Large intestine (tissue), 3 donors: ENCODE measurements around the gene PSTPIP2. TPM values are rescaled to one million over a fixed set of nuclear protein-coding genes. Genes with fewer than 3 reads are reported as not detected.
A peak's percentile ranks its signal among the peaks of the same experiment; 100 is the strongest.
"Not testable (repeated sequence)": the region's sequence is repeated elsewhere in the genome, so short reads cannot be mapped to it uniquely, and the experiment has no call there.

ENCODE experiments used
- DNase-seq, 2 donors: peaks; one replicate each; pipeline versions ENCODE4 v3.0.0 to v3.0.0-alpha.2; 2013
- H3K27ac ChIP-seq: one replicate; pipeline ENCODE4 v1.5.1; 2013; ENCODE audit warnings: low read length
- H3K27me3 ChIP-seq: 2 replicates; pipeline ENCODE4 v1.6.1; 2013; ENCODE audit warnings: low read length; ENCODE audit not compliant: control insufficient read depth, insufficient read depth
- H3K36me3 ChIP-seq: 2 replicates; pipeline ENCODE4 v1.6.1; 2013; ENCODE audit warnings: low read length; ENCODE audit not compliant: control insufficient read depth, insufficient read depth
- H3K4me1 ChIP-seq: one replicate; pipeline ENCODE4 v1.6.1; 2013; ENCODE audit warnings: low read length; ENCODE audit not compliant: control insufficient read depth, insufficient read depth
- H3K4me3 ChIP-seq: one replicate; pipeline ENCODE4 v1.5.1; 2013; ENCODE audit warnings: low read length
- H3K9me3 ChIP-seq: one replicate; pipeline ENCODE4 v1.6.1; 2013; ENCODE audit warnings: mild to moderate bottlenecking, low read depth, low read length, moderate library complexity; ENCODE audit not compliant: control insufficient read depth
- WGBS: methylation state at CpG from one replicate; pipeline ENCODE4 v1.1.5; 2013; ENCODE audit warnings: low lambda C conversion rate; ENCODE audit not compliant: insufficient coverage; 5-methylcytosine and 5-hydroxymethylcytosine counted together
- polyA plus RNA-seq: library from polyadenylated mRNA; unstranded; fragments of 120-200 nt; gene quantifications from one replicate; pipeline ENCODE4 v1.2.1, GENCODE V29; 2013

Gene PSTPIP2
- polyA plus RNA-seq, 1 donor, result 11.5 TPM

DNA sequence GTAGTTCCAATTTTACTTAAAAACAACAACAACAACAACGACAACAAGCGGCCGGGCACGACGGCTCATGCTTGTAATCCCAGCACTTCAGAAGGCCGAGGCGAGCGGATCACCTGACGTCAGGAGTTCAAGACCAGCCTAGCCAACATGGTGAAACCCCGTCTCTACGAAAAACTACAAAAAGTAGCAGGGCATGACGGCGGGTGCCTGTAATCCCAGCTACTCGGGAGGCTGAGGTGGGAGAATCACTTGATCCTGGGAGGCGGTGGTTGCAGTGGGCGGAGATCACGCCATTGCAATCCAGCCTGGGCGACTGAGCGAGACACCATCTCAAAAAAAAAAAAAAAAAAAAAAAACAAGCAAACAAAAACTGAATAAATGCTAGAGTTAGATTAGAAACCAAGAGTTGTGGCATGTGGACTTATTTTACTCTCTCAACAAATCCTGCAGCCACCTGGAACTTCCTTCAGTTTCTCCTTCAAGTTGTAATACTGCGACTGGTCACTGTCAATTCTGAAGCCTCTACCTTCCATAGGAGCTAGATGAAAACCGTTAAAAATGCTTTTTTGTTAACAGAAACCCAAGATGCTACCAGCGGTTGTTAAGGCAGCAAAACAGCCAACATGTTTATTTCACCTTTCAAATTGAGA lies 24.7 kb upstream of the PSTPIP2 start:
- 20% methylated on average over 3 of the region's 22 CpGs for WGBS
- peak overlapping the region; percentile 85 for H3K27ac ChIP-seq
- H3K4me3 ChIP-seq, result peak overlapping the region; percentile 85
- no peaks in the 10 kb centered on the region for H3K4me1 ChIP-seq
- no peaks in the 10 kb centered on the region for H3K27me3 ChIP-seq
- peaks cover 25% of the 10 kb centered on the region for H3K36me3 ChIP-seq
- DNase-seq, result peak in 1 of 2 donors; percentile 36
- no peaks in the 10 kb centered on the region for H3K9me3 ChIP-seq

DNA sequence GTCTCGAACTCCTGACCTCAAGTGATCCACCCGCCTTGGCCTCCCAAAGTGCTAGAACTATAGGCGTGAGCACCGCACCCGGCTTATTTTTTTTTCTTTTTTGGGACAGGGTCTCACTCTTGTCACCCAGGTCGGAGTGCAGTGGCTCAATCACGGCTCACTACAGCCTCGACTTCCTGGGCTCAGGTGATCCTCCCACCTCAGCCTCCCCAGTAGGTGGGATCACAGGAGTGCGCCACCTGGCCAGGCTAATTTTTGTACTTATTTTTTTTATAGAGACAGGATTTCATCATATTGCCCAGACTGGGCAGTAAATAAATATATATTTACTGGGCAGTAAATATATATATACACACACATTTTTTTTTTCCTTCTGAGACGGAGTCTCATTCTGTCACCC lies 23.5 kb upstream of the PSTPIP2 start:
- WGBS, result 100% methylated on average over 1 of the region's 10 CpGs
- DNase-seq, result no peak
- peaks cover 32% of the 10 kb centered on the region for H3K36me3 ChIP-seq
- no peaks in the 10 kb centered on the region for H3K27me3 ChIP-seq
- no peaks in the 10 kb centered on the region for H3K4me1 ChIP-seq
- no peak overlapping the region for H3K4me3 ChIP-seq
- no peak overlapping the region for H3K27ac ChIP-seq
- H3K9me3 ChIP-seq, result no peaks in the 10 kb centered on the region

DNA sequence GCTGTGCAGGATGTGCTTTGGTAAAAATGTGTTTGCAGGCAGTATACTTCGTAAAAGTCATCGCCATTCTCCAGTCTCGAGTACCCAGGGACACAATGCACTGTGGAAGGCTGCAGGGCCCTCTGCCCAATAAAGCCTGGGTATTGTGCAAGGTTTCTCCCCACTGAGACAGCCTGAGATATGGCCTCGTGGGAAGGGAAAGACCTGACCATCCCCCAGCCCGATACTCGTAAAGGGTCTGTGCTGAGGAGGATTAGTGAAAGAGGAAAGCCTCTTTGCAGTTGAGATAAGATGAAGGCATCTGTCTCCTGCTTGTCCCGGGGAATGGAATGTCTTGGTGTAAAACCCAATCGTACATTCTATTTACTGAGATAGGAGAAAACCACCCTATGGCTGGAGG lies 16.4 kb upstream of the PSTPIP2 start:
- Histone ChIP-seq H3K27ac (peak overlapping the region; percentile 51), H3K36me3 (peaks cover 82% of the 10 kb centered on the region)
- not testable (repeated sequence) for H3K9me3 ChIP-seq, H3K27me3 ChIP-seq, H3K4me1 ChIP-seq, H3K4me3 ChIP-seq
- DNase-seq, result peak; percentile 48 to 73
- WGBS, result 60% methylated on average over 1 of the region's 8 CpGs

DNA sequence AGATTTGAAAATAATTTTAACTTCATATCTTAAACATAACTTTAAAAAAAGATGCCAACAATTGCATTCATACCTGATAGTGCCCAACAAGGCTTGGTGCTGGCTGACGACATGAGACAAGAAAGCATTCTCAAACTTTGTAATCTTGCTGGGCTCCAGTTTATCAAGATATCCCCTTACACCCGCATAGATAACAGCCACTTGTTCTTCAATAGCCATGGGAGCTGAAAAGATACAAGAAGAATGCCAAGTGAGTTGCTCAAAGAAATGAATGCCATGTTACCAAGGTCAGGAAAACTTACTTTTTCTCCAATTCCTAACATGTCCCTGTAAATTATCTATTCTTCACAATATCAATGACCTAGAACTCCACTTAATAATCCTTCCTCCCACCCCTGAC lies 12.4 kb upstream of the PSTPIP2 start:
- Histone ChIP-seq H3K4me3 (no peak overlapping the region), H3K27me3 (no peaks in the 10 kb centered on the region), H3K9me3 (no peaks in the 10 kb centered on the region), H3K36me3 (peaks cover 73% of the 10 kb centered on the region), H3K27ac (no peak overlapping the region), H3K4me1 (peaks cover 15% of the 10 kb centered on the region)
- no CpG with 5 or more reads among the region's 2 CpGs for WGBS
- no peak for DNase-seq

DNA sequence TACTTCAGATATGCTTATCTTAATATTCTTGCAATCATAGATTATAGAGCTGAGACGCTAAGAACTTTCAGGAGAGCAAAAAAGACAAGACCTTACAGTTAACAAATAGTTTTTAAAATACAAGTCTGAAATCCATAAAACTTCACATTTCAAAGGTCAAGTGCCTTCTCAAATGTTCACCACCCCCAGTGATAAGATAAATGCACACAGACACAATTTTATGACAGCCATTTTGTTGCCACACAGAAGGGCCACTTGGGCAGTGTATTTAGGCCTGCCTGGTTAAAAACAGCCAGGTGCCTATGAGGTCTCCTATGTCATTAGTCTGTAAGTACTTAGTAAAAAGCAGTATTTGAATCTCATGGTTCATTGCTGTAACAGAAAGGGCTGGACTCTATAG lies 8.1 kb upstream of the PSTPIP2 start:
- no peaks in the 10 kb centered on the region for H3K27me3 ChIP-seq
- H3K4me3 ChIP-seq, result no peak overlapping the region
- peaks cover 14% of the 10 kb centered on the region for H3K4me1 ChIP-seq
- peak; percentile 46 to 78 for DNase-seq
- WGBS, result no CpG with 5 or more reads among the region's 1 CpG
- H3K27ac ChIP-seq, result peak overlapping the region; percentile 51
- no peaks in the 10 kb centered on the region for H3K9me3 ChIP-seq
- H3K36me3 ChIP-seq, result peaks cover 41% of the 10 kb centered on the region

DNA sequence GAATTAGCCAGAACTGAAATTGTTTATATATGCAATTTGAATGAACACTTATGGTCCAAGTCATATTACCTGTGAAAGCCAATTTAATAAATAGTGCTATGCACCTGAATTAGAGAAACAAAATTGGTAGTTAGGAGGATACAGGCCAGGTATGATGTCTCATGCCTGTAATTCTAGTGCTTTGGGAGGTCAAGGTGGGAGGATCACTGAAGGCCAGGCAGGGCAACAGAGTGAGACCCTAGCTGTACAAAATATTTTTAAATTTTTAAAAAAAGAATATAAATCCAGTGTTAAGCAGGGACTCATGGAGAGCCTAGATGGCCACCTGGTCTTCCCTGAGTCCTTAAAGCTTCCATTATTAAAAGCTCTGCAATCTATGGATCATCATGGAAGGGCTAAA lies 7.3 kb upstream of the PSTPIP2 start:
- H3K36me3 ChIP-seq, result peaks cover 33% of the 10 kb centered on the region

DNA sequence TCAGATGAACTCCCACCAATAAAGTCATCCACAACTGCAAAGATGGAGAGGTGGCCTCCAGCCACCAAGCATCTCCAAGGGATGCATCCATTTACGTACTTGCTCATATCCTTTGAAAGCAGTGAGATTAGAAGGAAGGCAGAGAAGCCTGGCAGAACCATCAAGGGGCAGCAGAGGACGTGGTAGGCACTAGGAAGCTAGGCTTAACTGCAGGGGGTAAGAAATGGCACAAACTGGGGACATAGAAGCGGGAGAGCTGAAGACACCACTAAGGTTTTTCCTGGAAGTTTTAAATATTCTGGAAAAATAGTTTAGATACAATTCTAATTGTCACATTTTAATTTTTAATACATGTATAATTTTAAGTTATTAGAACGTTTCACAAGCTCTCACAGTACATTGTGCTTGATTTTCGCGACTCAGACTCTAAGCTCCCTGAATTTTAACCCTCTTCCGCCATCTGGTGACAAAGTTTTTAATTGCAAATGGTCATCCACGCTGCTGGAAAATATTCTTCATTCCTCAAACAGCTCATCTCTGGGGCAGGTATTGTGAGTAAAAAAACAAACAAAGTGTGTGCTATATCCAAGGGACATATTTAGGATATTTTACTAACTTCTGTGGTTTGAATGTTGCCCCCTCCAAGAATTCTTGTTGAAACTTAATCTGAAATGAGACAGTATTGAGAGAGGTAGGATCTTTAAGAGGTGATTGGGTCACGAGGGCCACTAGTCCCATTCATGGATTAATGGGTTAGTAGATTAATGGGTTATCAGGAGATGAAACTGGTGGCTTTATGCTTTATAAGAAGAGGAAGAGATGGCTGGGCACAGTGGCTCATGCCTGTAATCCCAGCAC lies 1.6 kb upstream of the PSTPIP2 start:
- Histone ChIP-seq H3K36me3 (peaks cover 6% of the 10 kb centered on the region), H3K27me3 (no peaks in the 10 kb centered on the region), H3K27ac (no peak overlapping the region), H3K4me1 (peaks cover 6% of the 10 kb centered on the region), H3K4me3 (no peak overlapping the region), H3K9me3 (no peaks in the 10 kb centered on the region)
- peak; percentile 49 to 58 for DNase-seq
- 34% methylated on average over 3 of the region's 9 CpGs for WGBS

More for the DNA sequence above, 7.3 kb upstream of the PSTPIP2 start:
- Histone ChIP-seq H3K4me3 (no peak overlapping the region), H3K9me3 (no peaks in the 10 kb centered on the region), H3K27ac (no peak overlapping the region), H3K4me1 (peaks cover 14% of the 10 kb centered on the region), H3K27me3 (no peaks in the 10 kb centered on the region)
- no peak for DNase-seq

DNA sequence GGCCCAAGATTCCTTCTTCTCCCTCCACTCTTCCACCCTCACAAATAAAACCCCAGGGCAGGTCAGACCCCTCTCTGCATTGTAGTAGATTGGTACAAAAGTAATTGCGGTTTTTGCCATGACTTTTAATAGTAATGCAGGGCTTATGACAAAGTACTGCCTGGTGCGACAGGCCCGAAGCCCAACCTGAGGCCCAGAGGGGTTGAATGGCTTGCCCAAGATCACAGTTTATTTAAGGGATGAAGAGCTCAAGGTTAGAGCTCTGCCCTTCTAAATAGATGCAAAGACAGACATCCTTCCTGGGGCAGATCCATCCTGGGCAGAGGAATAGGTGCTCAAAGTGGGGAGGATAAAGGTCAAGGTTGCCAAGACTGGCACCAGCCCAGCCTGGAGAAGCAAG lies 899 bp upstream of the PSTPIP2 start:
- WGBS, result no CpG with 5 or more reads among the region's 3 CpGs
- no peaks in the 10 kb centered on the region for H3K9me3 ChIP-seq
- no peaks in the 10 kb centered on the region for H3K27me3 ChIP-seq
- peaks cover 6% of the 10 kb centered on the region for H3K36me3 ChIP-seq
- H3K4me3 ChIP-seq, result no peak overlapping the region
- no peak overlapping the region for H3K27ac ChIP-seq
- H3K4me1 ChIP-seq, result peaks cover 6% of the 10 kb centered on the region
- no peak for DNase-seq

DNA sequence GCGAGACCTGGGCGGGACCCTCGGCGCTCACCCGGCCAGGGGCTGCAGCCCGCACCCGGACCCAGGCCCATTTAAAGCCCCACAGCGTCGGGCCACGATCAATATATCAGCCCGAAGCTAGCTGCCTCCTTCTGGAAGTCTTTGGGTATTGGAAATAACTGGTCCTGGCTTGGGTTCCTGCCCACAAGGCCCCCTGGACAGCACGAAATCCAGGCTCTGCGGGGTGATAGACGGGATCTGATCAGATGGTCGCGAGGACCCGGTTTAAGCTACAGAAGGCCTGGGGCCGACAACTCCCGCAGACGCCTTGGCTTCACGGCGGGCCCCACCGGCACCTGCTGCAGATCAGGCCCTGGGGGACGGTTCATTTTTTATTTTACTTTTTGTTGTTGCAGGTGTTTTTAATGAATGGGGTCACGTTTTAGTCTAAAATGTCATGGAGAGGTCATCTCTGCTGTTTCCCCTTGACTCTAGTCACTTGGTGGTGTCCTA lies 362 bp upstream of the PSTPIP2 start:
- H3K4me1 ChIP-seq, result peaks cover 6% of the 10 kb centered on the region
- WGBS, result no CpG with 5 or more reads among the region's 25 CpGs
- peaks cover under 1% of the 10 kb centered on the region for H3K36me3 ChIP-seq
- no peak for DNase-seq
- H3K27me3 ChIP-seq, result no peaks in the 10 kb centered on the region
- H3K4me3 ChIP-seq, result peak overlapping the region; percentile 72
- H3K9me3 ChIP-seq, result no peaks in the 10 kb centered on the region
- no peak overlapping the region for H3K27ac ChIP-seq

DNA sequence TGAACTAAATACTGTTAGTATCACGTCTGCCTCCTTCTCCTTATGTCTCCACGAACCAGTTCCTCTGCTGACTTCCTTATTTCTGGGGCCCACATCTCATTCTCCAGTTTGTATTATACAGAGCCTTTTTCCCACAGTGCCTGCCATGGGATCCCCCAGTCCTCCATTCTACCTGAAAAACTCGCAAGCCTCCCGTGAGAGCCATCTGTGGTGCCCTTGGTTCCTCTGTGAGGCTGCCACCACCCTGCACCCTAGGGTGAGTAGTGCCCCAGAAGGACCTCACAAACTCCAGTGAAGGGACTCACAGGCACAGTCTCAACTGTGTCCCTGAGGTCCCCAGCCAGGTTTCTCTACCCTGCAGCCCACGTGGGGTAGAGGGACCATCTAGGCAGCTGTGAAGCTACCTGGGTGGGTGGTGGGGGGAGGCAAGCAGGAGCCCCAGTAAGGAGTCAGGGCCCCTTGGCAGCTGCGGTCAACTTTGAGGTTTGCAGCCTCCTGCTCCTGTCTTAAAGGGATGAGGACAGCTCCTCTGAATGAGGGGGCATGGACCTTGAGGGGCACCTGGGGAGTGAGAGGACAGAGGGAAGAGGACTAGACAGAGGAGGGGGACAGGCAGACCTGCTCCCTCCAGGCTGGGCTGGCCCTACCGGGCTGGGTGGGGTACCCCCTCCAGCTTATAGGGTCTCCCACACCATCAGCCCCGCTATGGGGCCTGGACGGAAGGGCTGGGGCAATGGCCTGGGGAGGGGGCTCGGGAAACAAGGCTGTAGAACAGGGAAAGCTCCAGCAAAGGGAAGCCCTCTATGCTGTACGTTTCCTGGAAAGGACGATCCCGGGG lies 1.0 kb downstream of the PSTPIP2 start:
- no peaks in the 10 kb centered on the region for H3K36me3 ChIP-seq
- no CpG with 5 or more reads among the region's 13 CpGs for WGBS
- H3K27me3 ChIP-seq, result no peaks in the 10 kb centered on the region
- H3K9me3 ChIP-seq, result no peaks in the 10 kb centered on the region
- peak in 1 of 2 donors; percentile 32 for DNase-seq
- H3K4me3 ChIP-seq, result peak overlapping the region; percentile 72
- no peak overlapping the region for H3K27ac ChIP-seq
- H3K4me1 ChIP-seq, result peaks cover 6% of the 10 kb centered on the region
